Endodermal cell (in vitro differentiated cells): ENCODE results near the gene DMRTC1. TPM values are rescaled to one million over a fixed set of nuclear protein-coding genes. Genes with fewer than 3 reads are reported as not detected.
"Not testable (repeated sequence)": the region's sequence is repeated elsewhere in the genome, so short reads cannot be mapped to it uniquely, and the experiment has no call there.

Source experiments
- DNase-seq: peaks from one replicate; pipeline ENCODE4 v3.0.0-alpha.2; 2017
- H3K27ac ChIP-seq: 2 replicates; pipeline ENCODE4 v1.5.1; 2013; ENCODE audit warnings: mild to moderate bottlenecking, low read depth, low read length, moderate library complexity
- H3K27me3 ChIP-seq: 2 replicates; pipeline ENCODE4 v1.6.1; 2013; ENCODE audit warnings: mild to moderate bottlenecking, low read length, moderate library complexity; ENCODE audit not compliant: insufficient read depth, control insufficient read depth, poor library complexity, severe bottlenecking
- H3K36me3 ChIP-seq: 2 replicates; pipeline ENCODE4 v1.7.0; 2013; ENCODE audit warnings: mild to moderate bottlenecking, low read length, moderate library complexity; ENCODE audit not compliant: control insufficient read depth, insufficient read depth
- H3K4me1 ChIP-seq: one replicate; pipeline ENCODE4 v1.7.0; 2013; ENCODE audit warnings: low read length; ENCODE audit not compliant: control insufficient read depth, insufficient read depth
- H3K4me3 ChIP-seq: 2 replicates; pipeline ENCODE4 v1.5.1; 2013; ENCODE audit warnings: mild to moderate bottlenecking, low read length, moderate library complexity
- H3K9ac ChIP-seq: 2 replicates; pipeline ENCODE4 v1.6.1; 2013; ENCODE audit warnings: mild to moderate bottlenecking, low read length, moderate library complexity; ENCODE audit not compliant: poor library complexity, severe bottlenecking; ENCODE audit errors: extremely low read depth
- H3K9me3 ChIP-seq: 2 replicates; pipeline ENCODE4 v1.6.1; 2013; ENCODE audit warnings: mild to moderate bottlenecking, low read length, moderate library complexity; ENCODE audit not compliant: control insufficient read depth
- H3K27ac Mint-ChIP-seq: 2 replicates; pipeline ENCODE4 v1.8.0; 2020; ENCODE audit warnings: mixed read lengths
- H3K27me3 Mint-ChIP-seq: 2 replicates; pipeline ENCODE4 v1.8.0; 2021; ENCODE audit warnings: mild to moderate bottlenecking, mixed read lengths; ENCODE audit not compliant: insufficient read depth
- H3K36me3 Mint-ChIP-seq: 2 replicates; pipeline ENCODE4 v1.8.0; 2020; ENCODE audit warnings: low read depth, mixed read lengths
- H3K4me1 Mint-ChIP-seq: 2 replicates; pipeline ENCODE4 v1.8.0; 2020; ENCODE audit warnings: mixed read lengths
- H3K4me3 Mint-ChIP-seq: 2 replicates; pipeline ENCODE4 v1.8.0; 2020; ENCODE audit warnings: mild to moderate bottlenecking, moderate library complexity, mixed read lengths
- H3K9me3 Mint-ChIP-seq: 2 replicates; pipeline ENCODE4 v1.8.0; 2020; ENCODE audit warnings: mild to moderate bottlenecking, mixed read lengths
- WGBS, 2 experiments: methylation state at CpG; one replicate each; pipeline versions ENCODE4 v1.1.5 to v1.1.7; 2013; ENCODE audit warnings: missing lambda C conversion rate in 2 of 2, mixed read lengths in 1 of 2; ENCODE audit not compliant: insufficient coverage in 1 of 2, insufficient read length in 1 of 2; 5-methylcytosine and 5-hydroxymethylcytosine counted together
- total RNA-seq, 2 donors: library from RNA; stranded (reverse); fragmentation: NEBNext Ultra II Directional in 1 of 2; extraction: Animal tissue kit (Norgen Biotek cat#: 25700) in 1 of 2; gene quantifications; 2 replicates in 1 of 2; 3 replicates in 1 of 2; pipeline ENCODE4 v1.2.1, GENCODE V29; 2021

Gene DMRTC1
- total RNA-seq, 2 donors from 2014 or later, result not detected

DNA sequence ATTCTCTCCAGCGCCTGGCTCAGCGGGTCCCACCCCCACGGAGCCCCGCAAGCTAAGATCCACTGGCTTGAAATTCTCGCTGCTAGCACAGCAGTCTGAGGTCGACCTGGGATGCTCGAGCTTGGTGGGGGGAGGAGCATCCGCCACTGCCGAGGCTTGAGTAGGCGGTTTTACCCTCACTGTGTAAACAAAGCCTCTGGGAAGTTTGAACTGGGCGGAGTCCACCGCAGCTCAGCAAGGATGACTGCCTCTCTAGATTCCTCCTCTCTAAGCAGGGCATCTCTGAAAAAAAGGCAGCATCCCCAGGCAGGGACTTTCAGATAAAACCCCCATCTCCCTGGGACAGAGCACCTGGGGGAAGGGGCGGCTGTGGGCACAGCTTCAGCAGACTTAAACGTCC, 53.9 kb downstream of the DMRTC1 start:
- not testable (repeated sequence) for H3K9me3 ChIP-seq, H3K4me3 Mint-ChIP-seq, H3K27me3 ChIP-seq, H3K27me3 Mint-ChIP-seq, H3K4me1 ChIP-seq, H3K4me3 ChIP-seq, DNase-seq, H3K4me1 Mint-ChIP-seq, H3K9me3 Mint-ChIP-seq, H3K36me3 Mint-ChIP-seq, H3K9ac ChIP-seq, H3K27ac ChIP-seq, H3K27ac Mint-ChIP-seq, H3K36me3 ChIP-seq
- WGBS, 2 experiments, result no CpG with 5 or more reads among the region's 14 CpGs

DNA sequence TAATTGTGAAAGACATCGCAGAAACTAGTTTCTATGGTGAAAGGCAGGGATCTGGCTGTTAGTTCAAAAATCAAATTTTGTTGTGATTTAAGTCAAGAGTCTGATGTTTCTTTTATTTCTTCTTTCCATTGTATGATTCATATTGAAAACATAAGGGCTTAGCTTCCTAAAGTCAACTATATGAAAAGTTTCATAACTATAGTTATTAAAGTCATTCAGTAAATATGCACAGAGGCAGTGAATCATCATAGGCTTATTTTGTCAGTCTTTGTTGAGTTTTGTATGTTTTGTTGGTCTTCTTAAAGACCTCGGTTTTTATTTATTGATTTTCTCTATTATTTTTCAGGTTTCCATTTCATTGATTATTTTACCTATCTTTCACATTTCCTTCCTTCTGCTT, 60.7 kb downstream of the DMRTC1 start:
- H3K27ac Mint-ChIP-seq, H3K4me1 Mint-ChIP-seq, H3K4me3 Mint-ChIP-seq, H3K36me3 Mint-ChIP-seq, H3K27ac ChIP-seq, H3K9ac ChIP-seq, H3K4me3 ChIP-seq, H3K9me3 ChIP-seq, H3K27me3 Mint-ChIP-seq, H3K27me3 ChIP-seq, H3K4me1 ChIP-seq, H3K36me3 ChIP-seq, DNase-seq, H3K9me3 Mint-ChIP-seq: not testable (repeated sequence)
- WGBS, 2 experiments, result no CpG with 5 or more reads among the region's 2 CpGs

DNA sequence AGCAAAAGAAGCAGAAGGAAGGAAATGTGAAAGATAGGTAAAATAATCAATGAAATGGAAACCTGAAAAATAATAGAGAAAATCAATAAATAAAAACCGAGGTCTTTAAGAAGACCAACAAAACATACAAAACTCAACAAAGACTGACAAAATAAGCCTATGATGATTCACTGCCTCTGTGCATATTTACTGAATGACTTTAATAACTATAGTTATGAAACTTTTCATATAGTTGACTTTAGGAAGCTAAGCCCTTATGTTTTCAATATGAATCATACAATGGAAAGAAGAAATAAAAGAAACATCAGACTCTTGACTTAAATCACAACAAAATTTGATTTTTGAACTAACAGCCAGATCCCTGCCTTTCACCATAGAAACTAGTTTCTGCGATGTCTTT, 106.1 kb downstream of the DMRTC1 start:
- not testable (repeated sequence) for H3K9me3 Mint-ChIP-seq, H3K4me3 Mint-ChIP-seq, H3K9me3 ChIP-seq, H3K4me1 ChIP-seq, H3K27me3 ChIP-seq, H3K36me3 ChIP-seq, H3K36me3 Mint-ChIP-seq, H3K4me1 Mint-ChIP-seq, H3K9ac ChIP-seq, H3K27me3 Mint-ChIP-seq, H3K27ac Mint-ChIP-seq, DNase-seq, H3K4me3 ChIP-seq, H3K27ac ChIP-seq
- no CpG with 5 or more reads among the region's 2 CpGs for WGBS, 2 experiments

DNA sequence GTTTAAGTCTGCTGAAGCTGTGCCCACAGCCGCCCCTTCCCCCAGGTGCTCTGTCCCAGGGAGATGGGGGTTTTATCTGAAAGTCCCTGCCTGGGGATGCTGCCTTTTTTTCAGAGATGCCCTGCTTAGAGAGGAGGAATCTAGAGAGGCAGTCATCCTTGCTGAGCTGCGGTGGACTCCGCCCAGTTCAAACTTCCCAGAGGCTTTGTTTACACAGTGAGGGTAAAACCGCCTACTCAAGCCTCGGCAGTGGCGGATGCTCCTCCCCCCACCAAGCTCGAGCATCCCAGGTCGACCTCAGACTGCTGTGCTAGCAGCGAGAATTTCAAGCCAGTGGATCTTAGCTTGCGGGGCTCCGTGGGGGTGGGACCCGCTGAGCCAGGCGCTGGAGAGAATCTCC, 112.9 kb downstream of the DMRTC1 start:
- not testable (repeated sequence) for H3K36me3 ChIP-seq, DNase-seq, H3K27ac Mint-ChIP-seq, H3K9ac ChIP-seq, H3K9me3 ChIP-seq, H3K36me3 Mint-ChIP-seq, H3K27me3 Mint-ChIP-seq, H3K4me3 ChIP-seq, H3K27ac ChIP-seq, H3K4me3 Mint-ChIP-seq, H3K9me3 Mint-ChIP-seq, H3K4me1 ChIP-seq, H3K27me3 ChIP-seq, H3K4me1 Mint-ChIP-seq
- no CpG with 5 or more reads among the region's 13 CpGs for WGBS, 2 experiments

Other genes starting within 250 kb of the DMRTC1 start
- gene PHKA1, start 229.5 kb downstream of the DMRTC1 start, total RNA-seq, result 10 to 100 TPM in 1 of 2 donors, 1 to 10 TPM in 1; 6.7 to 10.2 TPM
- 1 to 10 TPM in 1 of 2 donors, not detected in 1; 2.4 TPM for gene DMRTC1B, start 166.9 kb downstream of the DMRTC1 start, total RNA-seq
- not detected for gene FAM236B, start 161.2 kb downstream of the DMRTC1 start, total RNA-seq
- gene FAM236D, start 135.6 kb downstream of the DMRTC1 start, total RNA-seq, result not detected
- not detected for gene FAM236C, start 31.2 kb downstream of the DMRTC1 start, total RNA-seq
- gene FAM236A, start 5.6 kb downstream of the DMRTC1 start, total RNA-seq, result not detected
- gene PABPC1L2B, start 59.1 kb upstream of the DMRTC1 start, total RNA-seq, result under 1 TPM in 1 of 2 donors, not detected in 1; 0.15 TPM
- gene PABPC1L2A, start 135.7 kb upstream of the DMRTC1 start, total RNA-seq, result under 1 TPM in 1 of 2 donors, not detected in 1; 0.49 TPM